GM23338 (cell line): Measurements from ENCODE around the gene CSTPP1. TPM values are rescaled to one million over a fixed set of nuclear protein-coding genes. Genes with fewer than 3 reads are reported as not detected.

ENCODE experiments used
- ATAC-seq: fragments of 200-7000 bp; cut with Tn5 transposase; 3 replicates; pipeline ENCODE4 v1.9.1; 2020
- DNase-seq: peaks from one replicate; pipeline ENCODE4 v3.0.0-alpha.2; 2015; ENCODE audit warnings: low spot score
- H2AFZ ChIP-seq: fragments of 200-600 bp; sonication (generic); 2 replicates; pipeline ENCODE4 v1.8.0; 2016; ENCODE audit warnings: antibody characterized with exemption, mild to moderate bottlenecking, moderate library complexity
- H3F3A ChIP-seq: fragments of 200-600 bp; sonication (generic); replicated peaks from 2 replicates; pipeline ENCODE4 v1.8.0; 2017; ENCODE audit warnings: antibody characterized with exemption, mixed run types, low read depth
- H3K27ac ChIP-seq: fragments of 200-600 bp; sonication (generic); 2 replicates; pipeline ENCODE4 v1.6.1; 2016; ENCODE audit warnings: low read depth
- H3K27me3 ChIP-seq: fragments of 200-600 bp; sonication (generic); 2 replicates; pipeline ENCODE4 v1.8.0; 2016; ENCODE audit warnings: mild to moderate bottlenecking, mixed run types, moderate library complexity; ENCODE audit not compliant: insufficient read depth
- H3K36me3 ChIP-seq: fragments of 200-600 bp; sonication (generic); 2 replicates; pipeline ENCODE4 v1.8.0; 2016; ENCODE audit warnings: mild to moderate bottlenecking; ENCODE audit not compliant: insufficient read depth
- H3K4me1 ChIP-seq: fragments of 200-600 bp; sonication (generic); 2 replicates; pipeline ENCODE4 v1.8.0; 2016; ENCODE audit warnings: mild to moderate bottlenecking, moderate library complexity; ENCODE audit not compliant: insufficient read depth
- H3K4me2 ChIP-seq: fragments of 200-600 bp; sonication (generic); 2 replicates; pipeline ENCODE4 v1.7.1; 2017; ENCODE audit warnings: mixed run types
- H3K4me3 ChIP-seq: fragments of 200-600 bp; sonication (generic); 2 replicates; pipeline ENCODE4 v1.6.1; 2016; ENCODE audit warnings: mixed run types
- H3K79me2 ChIP-seq: fragments of 200-600 bp; sonication (generic); replicated peaks from 2 replicates; pipeline ENCODE4 v1.8.0; 2017; ENCODE audit warnings: mild to moderate bottlenecking; ENCODE audit not compliant: insufficient read depth
- H3K9me2 ChIP-seq: fragments of 200-600 bp; sonication (generic); 2 replicates; pipeline ENCODE4 v1.8.0; 2017; ENCODE audit not compliant: insufficient read depth
- H4K20me1 ChIP-seq: fragments of 200-600 bp; sonication (generic); replicated peaks from 2 replicates; pipeline ENCODE4 v1.8.0; 2017; ENCODE audit warnings: mild to moderate bottlenecking; ENCODE audit not compliant: insufficient read depth
- H3K27ac Mint-ChIP-seq: 2 replicates; pipeline ENCODE4 v1.8.0; 2020; ENCODE audit warnings: inconsistent platforms, mild to moderate bottlenecking, moderate library complexity, mixed read lengths
- H3K27me3 Mint-ChIP-seq: 3 replicates; pipeline ENCODE4 v1.8.0; 2022; ENCODE audit warnings: low read depth, mild to moderate bottlenecking, moderate library complexity, mixed read lengths, inconsistent platforms; ENCODE audit not compliant: insufficient read depth, poor library complexity
- H3K36me3 Mint-ChIP-seq: 3 replicates; pipeline ENCODE4 v1.8.0; 2021; ENCODE audit warnings: low read depth, mild to moderate bottlenecking, inconsistent platforms, moderate library complexity, mixed read lengths
- H3K4me1 Mint-ChIP-seq: 3 replicates; pipeline ENCODE4 v1.8.0; 2020; ENCODE audit warnings: mild to moderate bottlenecking, inconsistent platforms, mixed read lengths
- H3K4me3 Mint-ChIP-seq: 3 replicates; pipeline ENCODE4 v1.8.0; 2021; ENCODE audit warnings: moderate library complexity, mild to moderate bottlenecking, inconsistent platforms, mixed read lengths
- H3K9me3 Mint-ChIP-seq: 3 replicates; pipeline ENCODE4 v1.8.0; 2020; ENCODE audit warnings: moderate library complexity, mild to moderate bottlenecking, inconsistent platforms, mixed read lengths
- CTCF ChIP-seq, 2 experiments: fragments of 200-600 bp in 1 of 2; sonication (generic) in 1 of 2; conservative IDR thresholded peaks; 2 replicates each; pipeline versions ENCODE4 v1.5.1 to v1.6.1; 2016 to 2017; ENCODE audit warnings: antibody characterized with exemption in 2 of 2, low read depth in 2 of 2, mild to moderate bottlenecking in 2 of 2, moderate library complexity in 1 of 2
- ETS1 ChIP-seq: IDR thresholded peaks from 2 replicates; pipeline ENCODE4 v1.6.1; 2016; ENCODE audit warnings: antibody characterized with exemption
- EZH2 ChIP-seq: fragments of 200-600 bp; sonication (generic); IDR thresholded peaks from one replicate; pipeline ENCODE4 v1.8.0; 2017; ENCODE audit warnings: antibody characterized with exemption, mild to moderate bottlenecking, low read depth; ENCODE audit not compliant: unreplicated experiment
- EZH2phosphoT487 ChIP-seq: fragments of 200-600 bp; sonication (generic); IDR thresholded peaks from one replicate; pipeline ENCODE4 v1.8.1; 2018; ENCODE audit warnings: antibody characterized with exemption; ENCODE audit not compliant: unreplicated experiment
- JUNB ChIP-seq: IDR thresholded peaks from one replicate; pipeline ENCODE4 v1.6.1; 2016; ENCODE audit warnings: antibody characterized with exemption; ENCODE audit not compliant: unreplicated experiment
- NANOG ChIP-seq: IDR thresholded peaks from 2 replicates; pipeline ENCODE4 v1.6.1; 2016; ENCODE audit warnings: antibody characterized with exemption, borderline replicate concordance
- POLR2AphosphoS5 ChIP-seq: IDR thresholded peaks from 2 replicates; pipeline ENCODE4 v1.6.1; 2016; ENCODE audit warnings: antibody characterized with exemption, low read depth
- REST ChIP-seq: IDR thresholded peaks from one replicate; pipeline ENCODE4 v1.6.1; 2018; ENCODE audit warnings: antibody characterized with exemption; ENCODE audit not compliant: unreplicated experiment
- ZNF114 ChIP-seq: fragments of 250-450 bp; sonication (Bioruptor Pico); IDR thresholded peaks from 2 replicates; pipeline ENCODE4 v1.5.0; 2020; ENCODE audit warnings: mild to moderate bottlenecking, moderate library complexity
- ZNF331 ChIP-seq: fragments of 250-450 bp; sonication (Bioruptor Pico); IDR thresholded peaks from 2 replicates; pipeline ENCODE4 v1.5.0; 2020; ENCODE audit warnings: low read depth, mild to moderate bottlenecking, moderate library complexity
- polyA plus RNA-seq: library from polyadenylated mRNA; unstranded; fragments of >200 nt; fragmentation: Nextera tagmentation; extraction: Ambion mirVana; gene quantifications from 2 replicates; pipeline ENCODE4 v1.2.1, GENCODE V29; 2016
- total RNA-seq: library from RNA; depleted of rRNA; stranded (reverse); fragments of >200 nt; shearing (Covaris generic); gene quantifications from 2 replicates; pipeline ENCODE4 v1.2.3, GENCODE V29; 2014

The CSTPP1 gene
- total and polyA plus RNA-seq, 2 experiments from 2014 or later = 23.5 to 42.6 TPM

DNA sequence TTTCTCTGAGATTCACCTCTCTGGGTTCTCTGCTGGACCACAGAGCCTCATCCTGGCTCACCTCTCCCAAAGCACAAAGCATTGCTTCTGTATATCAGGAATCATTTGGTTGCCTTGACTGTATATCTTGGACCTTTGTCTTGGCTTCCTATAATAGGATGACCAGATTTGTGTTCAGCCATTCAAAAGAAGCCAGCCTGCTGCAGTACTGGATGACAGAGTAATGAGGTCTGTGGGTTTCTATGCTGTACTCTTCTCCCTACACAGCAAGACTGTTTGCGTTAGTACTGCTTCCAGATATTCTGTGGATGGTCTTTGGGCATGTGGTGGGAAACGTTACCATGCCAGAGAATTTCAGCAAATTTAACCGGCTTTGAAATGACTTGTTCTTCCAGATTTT is 200.4 kb downstream of the CSTPP1 start:
- Mint-ChIP-seq H3K36me3 (no peaks in the 10 kb centered on the region; the same call in 2 of the 3 replicates), H3K27me3 (peaks cover 3% of the 10 kb centered on the region), H3K4me3 (no peak overlapping the region), H3K27ac (no peak overlapping the region), H3K4me1 (no peaks in the 10 kb centered on the region), H3K9me3 (no peaks in the 10 kb centered on the region)
- Histone ChIP-seq H4K20me1 (no peaks in the 10 kb centered on the region), H3K9me2 (no peaks in the 10 kb centered on the region), H3K27me3 (no peaks in the 10 kb centered on the region), H3K79me2 (no peaks in the 10 kb centered on the region), H3K4me1 (no peaks in the 10 kb centered on the region), H2AFZ (no peak overlapping the region), H3K4me3 (no peak overlapping the region), H3F3A (no peaks in the 10 kb centered on the region), H3K36me3 (no peaks in the 10 kb centered on the region), H3K27ac (no peak overlapping the region), H3K4me2 (no peak overlapping the region)
- no peak for DNase-seq
- TF ChIP-seq ETS1 (no peak), EZH2phosphoT487 (no peak), ZNF331 (CRISPR knock-in tag) (no peak)
- ATAC-seq = no peak

DNA sequence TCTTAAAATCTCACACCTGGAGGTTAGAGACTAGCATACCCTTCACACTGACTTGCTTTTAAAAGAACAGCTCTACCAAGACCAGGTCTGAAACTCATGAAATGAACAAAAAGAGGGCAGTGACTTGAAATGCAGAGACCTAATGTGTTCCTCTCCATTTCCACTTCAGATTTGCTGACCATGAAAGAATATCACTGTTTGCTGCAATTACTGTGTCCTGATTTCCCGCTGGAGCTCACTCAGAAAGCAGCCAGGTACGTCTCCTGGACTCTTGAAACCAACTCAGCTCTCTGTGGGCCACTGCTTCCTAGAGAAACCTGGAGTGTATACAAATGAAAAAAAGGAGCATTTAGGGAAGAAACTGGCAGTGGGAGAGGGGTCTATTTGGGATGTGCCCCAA is 200.9 kb downstream of the CSTPP1 start:
- H3K4me3 ChIP-seq = no peak overlapping the region
- DNase-seq (no peak), ATAC-seq (no peak)
- H3K4me2 ChIP-seq = no peak overlapping the region
- H3F3A ChIP-seq = no peaks in the 10 kb centered on the region
- H3K4me1 ChIP-seq = no peaks in the 10 kb centered on the region
- H3K27me3 Mint-ChIP-seq = peaks cover 3% of the 10 kb centered on the region
- H4K20me1 ChIP-seq = no peaks in the 10 kb centered on the region
- H2AFZ ChIP-seq = no peak overlapping the region
- H3K4me3 Mint-ChIP-seq = no peak overlapping the region
- no peaks in the 10 kb centered on the region for H3K79me2 ChIP-seq
- no peaks in the 10 kb centered on the region; the same call in 2 of the 3 replicates for H3K36me3 Mint-ChIP-seq
- H3K27me3 ChIP-seq = no peaks in the 10 kb centered on the region
- H3K9me2 ChIP-seq = no peaks in the 10 kb centered on the region
- H3K9me3 Mint-ChIP-seq = no peaks in the 10 kb centered on the region
- no peak overlapping the region for H3K27ac Mint-ChIP-seq
- H3K36me3 ChIP-seq = no peaks in the 10 kb centered on the region
- peaks cover 3% of the 10 kb centered on the region; the same call in 2 of the 3 replicates for H3K4me1 Mint-ChIP-seq
- no peak overlapping the region for H3K27ac ChIP-seq
- no peak for TF ChIP-seq ETS1
- TF ChIP-seq JUNB = no peak
- no peak for TF ChIP-seq POLR2AphosphoS5
- TF ChIP-seq ZNF114 (CRISPR knock-in tag) = no peak
- TF ChIP-seq NANOG = no peak
- no peak for TF ChIP-seq CTCF (conservative IDR thresholded peaks at IDR 0.05; ENCODE audit: low read depth in 2 of 2)
- no peak for TF ChIP-seq ZNF331 (CRISPR knock-in tag)
- TF ChIP-seq REST = no peak
- TF ChIP-seq EZH2phosphoT487 = no peak
- no peak for TF ChIP-seq EZH2
